Naive B cell (primary cell): ENCODE measurements around the gene FBN2. TPM values are rescaled to one million over a fixed set of nuclear protein-coding genes. Genes with fewer than 3 reads are reported as not detected.
A peak's percentile ranks its signal among the peaks of the same experiment; 100 is the strongest.
"Not testable (repeated sequence)": the region's sequence is repeated elsewhere in the genome, so short reads cannot be mapped to it uniquely, and the experiment has no call there.

Experiments used
- ATAC-seq, 2 donors: fragments of 150-1000 bp; cut with Tn5 transposase; 2 replicates each; pipeline ENCODE4 v1.10.0; 2021; ENCODE audit warnings: low read depth in 2 of 2, mild to moderate bottlenecking in 2 of 2, moderate library complexity in 2 of 2
- DNase-seq: peaks from one replicate; pipeline ENCODE4 v3.0.0; 2022
- H3K27ac Mint-ChIP-seq, 6 donors: one replicate each; pipeline ENCODE4 v1.8.0; 2020 to 2022; ENCODE audit warnings: mild to moderate bottlenecking in 6 of 6, mixed read lengths in 6 of 6, moderate library complexity in 5 of 6, inconsistent platforms in 2 of 6
- H3K27me3 Mint-ChIP-seq, 3 donors: one replicate each; pipeline ENCODE4 v1.8.0; 2021 to 2022; ENCODE audit warnings: mixed read lengths in 3 of 3, mild to moderate bottlenecking in 1 of 3
- H3K36me3 Mint-ChIP-seq, 2 donors: one replicate each; pipeline ENCODE4 v1.8.0; 2020 to 2022; ENCODE audit warnings: mixed read lengths in 2 of 2, inconsistent platforms in 1 of 2, mild to moderate bottlenecking in 1 of 2
- H3K4me1 Mint-ChIP-seq, 3 donors: one replicate each; pipeline ENCODE4 v1.8.0; 2020 to 2022; ENCODE audit warnings: mixed read lengths in 3 of 3, inconsistent platforms in 1 of 3, mild to moderate bottlenecking in 1 of 3, moderate library complexity in 1 of 3
- H3K4me3 Mint-ChIP-seq, 8 donors: one replicate each; pipeline ENCODE4 v1.8.0; 2020 to 2022; ENCODE audit warnings: mild to moderate bottlenecking in 8 of 8, mixed read lengths in 8 of 8, moderate library complexity in 8 of 8, inconsistent platforms in 2 of 8
- H3K9me3 Mint-ChIP-seq, 7 donors: one replicate each; pipeline ENCODE4 v1.8.0; 2020 to 2022; ENCODE audit warnings: mixed read lengths in 7 of 7, mild to moderate bottlenecking in 5 of 7, inconsistent platforms in 2 of 7, moderate library complexity in 1 of 7
- polyA plus RNA-seq, 6 donors: library from polyadenylated mRNA; unstranded; fragments of 300-500 nt; fragmentation: Illumina TruSeq; gene quantifications; one replicate each; pipeline ENCODE4 v1.2.3, GENCODE V29; 2021; ENCODE audit warnings: low read depth in 6 of 6

FBN2 gene
- polyA plus RNA-seq, 6 donors from 2014 or later, result 0.13 TPM; not detected in 5

DNA sequence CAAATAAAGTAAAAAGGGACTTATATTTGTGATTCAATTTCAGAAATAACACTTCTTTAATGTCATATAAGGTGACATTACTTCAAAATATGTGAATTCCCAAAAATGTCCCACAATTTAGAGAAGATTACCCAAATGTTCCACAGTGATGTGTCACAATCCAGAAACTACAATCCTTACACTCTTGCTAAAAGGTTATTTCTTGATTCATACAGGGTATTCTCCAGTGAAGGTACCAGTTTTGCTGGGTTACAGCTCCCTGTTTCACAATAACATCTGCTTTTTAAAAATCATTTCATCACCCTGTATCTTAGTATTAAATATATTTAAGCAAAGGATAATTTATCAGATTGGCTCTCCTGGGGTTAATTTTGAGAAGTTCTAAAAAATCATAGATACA, 11.0 kb downstream of the FBN2 start:
- H3K27me3 Mint-ChIP-seq, result peaks cover 0 to 8% (median 7%) of the 10 kb centered on the region in 3 donors
- no peak for DNase-seq
- no peak overlapping the region for H3K4me3 Mint-ChIP-seq
- no peaks in the 10 kb centered on the region for H3K36me3 Mint-ChIP-seq
- no peak for ATAC-seq
- H3K9me3 Mint-ChIP-seq, result peaks cover 0 to 5% (median 0%) of the 10 kb centered on the region in 7 donors
- no peaks in the 10 kb centered on the region for H3K4me1 Mint-ChIP-seq
- no peak overlapping the region for H3K27ac Mint-ChIP-seq

DNA sequence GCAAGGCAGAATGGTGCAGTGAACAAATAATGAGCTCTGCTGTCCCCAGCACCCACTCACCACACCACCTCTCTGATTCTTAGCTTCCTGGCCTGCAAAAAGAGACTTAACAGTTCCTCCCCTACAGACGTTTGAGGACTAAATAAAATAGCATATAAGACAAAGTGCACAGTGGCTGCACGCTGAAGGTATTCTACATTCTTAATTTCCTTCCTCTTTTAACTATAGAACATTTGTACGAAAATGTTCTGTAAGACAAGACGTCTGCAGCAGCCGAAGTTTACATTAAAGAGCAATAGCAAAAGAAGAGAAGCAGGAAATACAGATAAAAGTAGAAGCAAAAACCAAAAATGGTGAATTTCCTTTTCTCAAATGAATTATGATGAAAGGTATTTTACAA, 15.7 kb downstream of the FBN2 start:
- ATAC-seq (no peak), DNase-seq (no peak)
- H3K27ac Mint-ChIP-seq, result peak overlapping the region in 1 of 6 donors; percentile 14
- no peaks in the 10 kb centered on the region for H3K9me3 Mint-ChIP-seq
- peaks cover 0 to 3% (median 0%) of the 10 kb centered on the region in 3 donors for H3K27me3 Mint-ChIP-seq
- no peaks in the 10 kb centered on the region for H3K36me3 Mint-ChIP-seq
- H3K4me1 Mint-ChIP-seq, result no peaks in the 10 kb centered on the region
- H3K4me3 Mint-ChIP-seq, result no peak overlapping the region

- no peak overlapping the region for H3K27ac Mint-ChIP-seq
- H3K9me3 Mint-ChIP-seq, result no peaks in the 10 kb centered on the region
- no peak overlapping the region for H3K4me3 Mint-ChIP-seq
- no peak for DNase-seq
- no peaks in the 10 kb centered on the region for H3K4me1 Mint-ChIP-seq
- no peaks in the 10 kb centered on the region for H3K36me3 Mint-ChIP-seq
- H3K27me3 Mint-ChIP-seq, result peaks cover 0 to 2% (median 0%) of the 10 kb centered on the region in 3 donors
- ATAC-seq, result no peak
Observed at GRCh38 chr5:128519827-128520226, 18.2 kb downstream of the FBN2 start.

- Mint-ChIP-seq H3K36me3 (no peaks in the 10 kb centered on the region), H3K9me3 (no peaks in the 10 kb centered on the region), H3K27ac (no peak overlapping the region), H3K27me3 (no peaks in the 10 kb centered on the region), H3K4me3 (no peak overlapping the region), H3K4me1 (no peaks in the 10 kb centered on the region)
- DNase-seq, result no peak
- no peak for ATAC-seq
Observed at GRCh38 chr5:128516978-128517377, 21.1 kb downstream of the FBN2 start.

DNA sequence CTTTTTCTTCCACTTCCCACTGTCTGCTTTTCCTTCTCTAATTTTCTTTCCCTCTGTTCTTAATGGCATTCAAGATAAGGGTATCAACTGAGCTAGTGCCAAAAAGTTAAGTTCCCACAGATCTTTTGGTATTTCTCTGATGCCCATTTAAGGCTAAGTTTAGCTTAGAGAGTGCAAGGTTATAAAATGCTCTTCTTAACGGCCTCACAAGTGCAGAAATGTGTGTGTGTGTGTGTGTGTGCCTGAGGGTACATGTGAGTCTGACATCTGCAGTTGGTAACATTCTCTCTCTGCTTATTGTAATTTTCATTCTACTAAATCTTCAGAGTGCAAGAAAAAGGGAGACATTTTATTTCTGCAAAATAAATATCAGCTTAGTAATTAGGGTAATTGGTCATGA, 24.2 kb downstream of the FBN2 start:
- Mint-ChIP-seq H3K36me3 (no peaks in the 10 kb centered on the region), H3K27me3 (no peaks in the 10 kb centered on the region), H3K4me3 (no peak overlapping the region), H3K9me3 (peaks cover 0 to 2% (median 0%) of the 10 kb centered on the region in 7 donors), H3K27ac (no peak overlapping the region), H3K4me1 (no peaks in the 10 kb centered on the region)
- ATAC-seq (no peak), DNase-seq (no peak)

- H3K36me3 Mint-ChIP-seq, result no peaks in the 10 kb centered on the region
- no peak overlapping the region for H3K4me3 Mint-ChIP-seq
- peaks cover 0 to 6% (median 2%) of the 10 kb centered on the region in 7 donors for H3K9me3 Mint-ChIP-seq
- no peaks in the 10 kb centered on the region for H3K27me3 Mint-ChIP-seq
- no peak for ATAC-seq
- no peak overlapping the region for H3K27ac Mint-ChIP-seq
- H3K4me1 Mint-ChIP-seq, result no peaks in the 10 kb centered on the region
- no peak for DNase-seq
Observed at GRCh38 chr5:128512894-128513293, 25.2 kb downstream of the FBN2 start.

- Mint-ChIP-seq H3K27ac (no peak overlapping the region), H3K4me3 (no peak overlapping the region), H3K4me1 (no peaks in the 10 kb centered on the region), H3K27me3 (no peaks in the 10 kb centered on the region), H3K36me3 (peaks cover 0 to 9% of the 10 kb centered on the region in 2 donors), H3K9me3 (peaks cover 10 to 32% (median 20%) of the 10 kb centered on the region in 7 donors)
- no peak for DNase-seq
- no peak for ATAC-seq
Observed at GRCh38 chr5:128506643-128507042, 31.4 kb downstream of the FBN2 start.

- H3K9me3 Mint-ChIP-seq, result peaks cover 10 to 35% (median 18%) of the 10 kb centered on the region in 7 donors
- H3K36me3 Mint-ChIP-seq, H3K4me3 Mint-ChIP-seq, H3K27ac Mint-ChIP-seq, ATAC-seq, H3K4me1 Mint-ChIP-seq, DNase-seq, H3K27me3 Mint-ChIP-seq: not testable (repeated sequence)
Observed at GRCh38 chr5:128503727-128504126, 34.3 kb downstream of the FBN2 start.

- H3K4me1 Mint-ChIP-seq, result no peaks in the 10 kb centered on the region
- DNase-seq, result no peak
- no peak overlapping the region for H3K27ac Mint-ChIP-seq
- H3K4me3 Mint-ChIP-seq, result no peak overlapping the region
- no peaks in the 10 kb centered on the region for H3K27me3 Mint-ChIP-seq
- ATAC-seq, result no peak
- H3K36me3 Mint-ChIP-seq, result peaks cover 0 to 9% of the 10 kb centered on the region in 2 donors
- H3K9me3 Mint-ChIP-seq, result peaks cover 7 to 23% (median 12%) of the 10 kb centered on the region in 7 donors
Observed at GRCh38 chr5:128498844-128499455, 39.1 kb downstream of the FBN2 start.

GRCh38 chr5:128494516-128494915, 43.5 kb downstream of the FBN2 start:
- Mint-ChIP-seq H3K27ac (no peak overlapping the region), H3K4me1 (no peaks in the 10 kb centered on the region), H3K9me3 (peaks cover 0 to 19% (median 0%) of the 10 kb centered on the region in 7 donors), H3K27me3 (no peaks in the 10 kb centered on the region), H3K4me3 (no peak overlapping the region), H3K36me3 (no peaks in the 10 kb centered on the region)
- ATAC-seq, result no peak
- DNase-seq, result no peak

- Mint-ChIP-seq H3K27me3 (no peaks in the 10 kb centered on the region), H3K9me3 (peaks cover 0 to 19% (median 2%) of the 10 kb centered on the region in 7 donors), H3K27ac (no peak overlapping the region), H3K4me1 (no peaks in the 10 kb centered on the region), H3K36me3 (no peaks in the 10 kb centered on the region), H3K4me3 (no peak overlapping the region)
- no peak for ATAC-seq
- DNase-seq, result no peak
Observed at GRCh38 chr5:128493657-128494329, 44.3 kb downstream of the FBN2 start.

- Mint-ChIP-seq H3K9me3 (peaks cover 0 to 19% (median 2%) of the 10 kb centered on the region in 7 donors), H3K36me3 (no peaks in the 10 kb centered on the region), H3K4me1 (no peaks in the 10 kb centered on the region), H3K27ac (no peak overlapping the region), H3K27me3 (peaks cover 0 to 3% (median 0%) of the 10 kb centered on the region in 3 donors), H3K4me3 (no peak overlapping the region)
- ATAC-seq, result no peak
- DNase-seq, result no peak
Observed at GRCh38 chr5:128491291-128491690, 46.8 kb downstream of the FBN2 start.

DNA sequence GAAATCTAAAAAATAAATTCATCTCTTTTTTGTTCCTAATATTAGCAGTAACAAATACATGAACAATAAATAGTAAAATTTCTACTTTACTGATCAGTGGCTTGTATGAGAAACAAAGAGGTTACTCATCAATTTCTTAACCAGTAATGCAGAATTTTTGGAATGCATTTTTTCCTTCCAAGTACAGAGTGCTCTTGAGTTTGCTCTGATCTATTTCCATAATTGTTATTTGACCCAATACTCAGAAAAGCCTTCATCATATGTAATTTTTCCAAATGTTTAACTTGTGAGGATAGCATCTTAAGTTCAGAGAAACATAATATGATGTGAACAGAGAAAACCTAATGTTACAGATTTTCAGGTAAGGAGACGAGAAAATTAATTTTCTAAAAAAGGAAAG, 47.3 kb downstream of the FBN2 start:
- no peak for ATAC-seq
- no peaks in the 10 kb centered on the region for H3K4me1 Mint-ChIP-seq
- DNase-seq, result no peak
- H3K27ac Mint-ChIP-seq, result no peak overlapping the region
- no peak overlapping the region for H3K4me3 Mint-ChIP-seq
- H3K36me3 Mint-ChIP-seq, result no peaks in the 10 kb centered on the region
- peaks cover 0 to 19% (median 2%) of the 10 kb centered on the region in 7 donors for H3K9me3 Mint-ChIP-seq
- peaks cover 0 to 3% (median 0%) of the 10 kb centered on the region in 3 donors for H3K27me3 Mint-ChIP-seq

- Mint-ChIP-seq H3K36me3 (no peaks in the 10 kb centered on the region), H3K27ac (no peak overlapping the region), H3K4me3 (no peak overlapping the region), H3K27me3 (peaks cover 0 to 3% (median 0%) of the 10 kb centered on the region in 3 donors), H3K9me3 (peaks cover 0 to 4% (median 0%) of the 10 kb centered on the region in 7 donors), H3K4me1 (no peaks in the 10 kb centered on the region)
- ATAC-seq, result no peak
- no peak for DNase-seq
Observed at GRCh38 chr5:128487041-128487440, 51.0 kb downstream of the FBN2 start.
